HCT116 (cell line): ENCODE data around the gene RPH3AL. TPM values are rescaled to one million over a fixed set of nuclear protein-coding genes. Genes with fewer than 3 reads are reported as not detected.

Source experiments
- ATAC-seq: fragments of 200-7000 bp; cut with Tn5 transposase; 2 replicates; pipeline ENCODE4 v1.9.1; 2020; ENCODE audit warnings: mild to moderate bottlenecking, moderate library complexity
- BruUV-seq: library from RNA; stranded (reverse); fragments of 400-500 nt; replicated peaks from 2 replicates; lab custom pipeline; 2021; lab: Mats Ljungman, UMichigan
- CTCF ChIA-PET: fragments of 300-600 bp; sonication (Branson Sonifier 250); formaldehyde crosslinking; loops from one replicate; lab custom pipeline; 2021; ENCODE audit warnings: antibody characterized with exemption; lab: Charles Lee
- POLR2A ChIA-PET: fragments of 300-600, 350-600 bp; sonication (Branson Sonifier 250); formaldehyde crosslinking; loops from one replicate; lab custom pipeline; 2021; ENCODE audit warnings: antibody characterized with exemption; lab: Charles Lee
- RAD21 ChIA-PET, 2 experiments: fragments of 300-600 bp; sonication (Branson Sonifier 250); formaldehyde crosslinking; loops; one replicate each; lab custom pipeline; 2023; ENCODE audit warnings: low total read pairs in 2 of 2; ENCODE audit not compliant: uncharacterized antibody in 2 of 2, unreplicated experiment in 2 of 2, low non-redundant PET in 1 of 2; lab: Charles Lee
- DNase-seq: peaks from one replicate; pipeline ENCODE4 v3.0.0-alpha.2; 2010; ENCODE audit warnings: low read depth, low spot score
- H2AFZ ChIP-seq: fragments of 200-600 bp; shearing (Covaris generic), sonication (generic); 2 replicates; pipeline ENCODE4 v1.6.1; 2017; ENCODE audit warnings: low read depth, mixed run types, mixed read lengths, antibody characterized with exemption, low read length; ENCODE audit not compliant: poor library complexity, severe bottlenecking
- H3K27ac ChIP-seq: 2 replicates; pipeline ENCODE4 v1.5.1; 2012; ENCODE audit warnings: low read depth, low read length
- H3K27me3 ChIP-seq: fragments of 200-600 bp; sonication (generic); 2 replicates; pipeline ENCODE4 v1.6.1; 2016; ENCODE audit warnings: mixed run types, low read length, mixed read lengths; ENCODE audit not compliant: insufficient read depth
- H3K36me3 ChIP-seq, 2 experiments: fragments of 200-500 bp in 1 of 2; fragments of 200-600 bp in 1 of 2; sonication (Bioruptor generic) in 1 of 2; sonication (generic) in 1 of 2; 2 replicates each; pipeline versions ENCODE4 v1.5.1 to v1.6.1; 2014 to 2016; ENCODE audit warnings: low read length in 2 of 2, inconsistent platforms in 1 of 2, mixed read lengths in 1 of 2, mixed run types in 1 of 2; ENCODE audit not compliant: insufficient read depth in 2 of 2, control insufficient read depth in 1 of 2
- H3K4me1 ChIP-seq, 2 experiments: fragments of 200-600 bp in 1 of 2; sonication (generic) in 1 of 2; 2 replicates each; pipeline versions ENCODE4 v1.5.1 to v1.6.1; 2012 to 2017; ENCODE audit warnings: low read length in 2 of 2, inconsistent platforms in 1 of 2, mild to moderate bottlenecking in 1 of 2, mixed read lengths in 1 of 2, mixed run types in 1 of 2, moderate library complexity in 1 of 2; ENCODE audit not compliant: insufficient read depth in 2 of 2, control insufficient read depth in 1 of 2
- H3K4me2 ChIP-seq: fragments of 200-600 bp; sonication (generic); 2 replicates; pipeline ENCODE4 v1.6.1; 2017; ENCODE audit warnings: mixed run types, low read length, mixed read lengths
- H3K4me3 ChIP-seq, 2 experiments: fragments of 200-600 bp in 1 of 2; sonication (generic) in 1 of 2; replicated peaks in 1 of 2; 2 replicates each; pipeline ENCODE4 v1.5.1; 2011 to 2016; ENCODE audit warnings: low read length in 2 of 2, control low read depth in 1 of 2, low read depth in 1 of 2, mild to moderate bottlenecking in 1 of 2, mixed read lengths in 1 of 2, mixed run types in 1 of 2
- H3K79me2 ChIP-seq: fragments of 200-600 bp; sonication (generic); 2 replicates; pipeline ENCODE4 v1.6.1; 2017; ENCODE audit warnings: mild to moderate bottlenecking, mixed run types, low read length, moderate library complexity, mixed read lengths; ENCODE audit not compliant: insufficient read depth
- H3K9ac ChIP-seq: fragments of 200-600 bp; sonication (generic); 2 replicates; pipeline ENCODE4 v1.6.1; 2016; ENCODE audit warnings: low read length, mixed read lengths
- H3K9me2 ChIP-seq: fragments of 200-600 bp; sonication (generic), shearing (Covaris generic); 2 replicates; pipeline ENCODE4 v1.6.1; 2017; ENCODE audit warnings: mixed run types, mild to moderate bottlenecking, moderate library complexity; ENCODE audit not compliant: insufficient read depth
- H3K9me3 ChIP-seq, 2 experiments: fragments of 200-500 bp in 1 of 2; fragments of 200-600 bp in 1 of 2; sonication (Bioruptor generic) in 1 of 2; sonication (generic) in 1 of 2; 2 replicates each; pipeline ENCODE4 v1.6.1; 2014 to 2017; ENCODE audit warnings: low read length in 2 of 2, mixed read lengths in 2 of 2, inconsistent platforms in 1 of 2, low read depth in 1 of 2, mild to moderate bottlenecking in 1 of 2, mixed run types in 1 of 2, moderate library complexity in 1 of 2; ENCODE audit not compliant: control insufficient read depth in 1 of 2, insufficient read depth in 1 of 2
- H4K20me1 ChIP-seq: fragments of 200-600 bp; sonication (generic), shearing (Covaris generic); 2 replicates; pipeline ENCODE4 v1.6.1; 2017; ENCODE audit warnings: mixed run types, mild to moderate bottlenecking, moderate library complexity; ENCODE audit not compliant: insufficient read depth
- CEBPB ChIP-seq: IDR thresholded peaks from 2 replicates; pipeline ENCODE4 v1.6.1; 2012; ENCODE audit warnings: low read depth
- ELF1 ChIP-seq: IDR thresholded peaks from 2 replicates; pipeline ENCODE4 v1.6.1; 2012; ENCODE audit warnings: low read depth, borderline replicate concordance
- EZH2phosphoT487 ChIP-seq: fragments of 200-600 bp; IDR thresholded peaks from 2 replicates; pipeline ENCODE4 v1.6.1; 2018; ENCODE audit warnings: antibody characterized with exemption, borderline replicate concordance
- FOSL1 ChIP-seq: IDR thresholded peaks from 2 replicates; pipeline ENCODE4 v1.6.1; 2012; ENCODE audit warnings: low read depth
- SIN3A ChIP-seq: IDR thresholded peaks from 2 replicates; pipeline ENCODE4 v1.6.1; 2012; ENCODE audit warnings: low read depth
- SP1 ChIP-seq: IDR thresholded peaks from 2 replicates; pipeline ENCODE4 v1.6.1; 2012; ENCODE audit warnings: low read depth
- SRF ChIP-seq: IDR thresholded peaks from 2 replicates; pipeline ENCODE4 v1.6.1; 2012; ENCODE audit warnings: low read depth
- YY1 ChIP-seq: IDR thresholded peaks from 2 replicates; pipeline ENCODE4 v1.6.1; 2011; ENCODE audit warnings: low read length, low read depth, moderate library complexity, mild to moderate bottlenecking; ENCODE audit not compliant: insufficient replicate concordance; ENCODE audit errors: extremely low read depth
- intact Hi-C: fragments of 100-400 bp; cut with micrococcal nuclease; formaldehyde crosslinking; loops from 2 replicates; pipeline ENCODE4 v1.10.0; 2022
- total RNA-seq: library from RNA; stranded (reverse); gene quantifications from one replicate; pipeline ENCODE4 v1.2.1, GENCODE V29; 2021; ENCODE audit not compliant: unreplicated experiment
- TF ChIP-seq, protein P1 (sequence below): IDR thresholded peaks from 2 replicates; pipeline ENCODE4 v1.6.1; 2012
- TF ChIP-seq, protein P2 (sequence below), 3 experiments: fragments of 200-600 bp in 1 of 3; sonication (generic) in 1 of 3; IDR thresholded peaks in 2 of 3; conservative IDR thresholded peaks in 1 of 3; 2 replicates each; pipeline ENCODE4 v1.5.1; 2012 to 2017; ENCODE audit warnings: low read depth in 2 of 3, low read length in 2 of 3, antibody characterized with exemption in 1 of 3, borderline replicate concordance in 1 of 3, control low read depth in 1 of 3, mild to moderate bottlenecking in 1 of 3, mixed read lengths in 1 of 3, mixed run types in 1 of 3, moderate library complexity in 1 of 3; ENCODE audit not compliant: insufficient read depth in 1 of 3

The RPH3AL gene
- total RNA-seq, 1 experiment from 2014 or later: 17.0 TPM

DNA sequence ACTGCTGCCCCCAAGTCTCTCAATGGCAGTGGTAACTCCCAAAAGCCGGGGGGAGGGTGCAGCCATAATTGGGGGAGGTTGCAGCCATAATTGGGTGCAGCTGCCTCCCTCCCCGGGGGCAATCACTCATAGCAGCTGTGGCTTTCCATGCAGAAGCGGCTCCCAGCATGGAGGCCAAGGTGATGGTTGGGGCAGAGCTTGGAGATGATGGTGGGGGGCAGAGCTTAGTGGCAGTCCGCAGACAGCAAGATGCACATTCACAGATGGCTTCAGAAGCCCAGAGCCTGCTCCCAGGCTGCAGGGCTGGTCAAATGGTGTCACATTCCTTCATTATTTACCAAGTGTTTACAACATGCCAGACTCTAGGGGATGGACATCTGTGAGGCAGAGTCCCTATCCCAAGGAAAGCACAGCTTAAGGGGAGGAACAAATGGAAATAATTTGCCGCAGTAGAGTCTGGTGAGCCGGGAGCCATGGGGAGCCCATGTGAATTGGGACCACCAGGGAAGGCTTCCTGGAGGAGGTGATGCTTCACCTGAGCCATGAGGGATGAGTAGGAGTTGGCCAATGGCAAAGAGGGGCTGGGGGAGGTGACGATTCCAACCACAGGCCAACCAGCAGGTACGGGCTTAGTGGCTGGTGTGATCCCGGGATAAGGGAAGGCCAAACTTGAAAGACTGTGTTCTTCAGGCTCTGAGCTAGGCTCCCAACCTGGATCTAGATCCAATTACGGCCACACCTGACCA is 179.3 kb downstream of the RPH3AL start:
- Histone ChIP-seq H3K9me3 (no peaks in the 10 kb centered on the region), H3K9me2 (no peaks in the 10 kb centered on the region), H2AFZ (no peak overlapping the region), H3K27ac (no peak overlapping the region), H3K79me2 (peaks cover 6% of the 10 kb centered on the region; the same call in 1 of the 2 replicates), H4K20me1 (no peaks in the 10 kb centered on the region), H3K9ac (no peak overlapping the region), H3K4me3 (no peak overlapping the region), H3K36me3 (no peaks in the 10 kb centered on the region), H3K4me2 (no peak overlapping the region), H3K27me3 (no peaks in the 10 kb centered on the region), H3K4me1 (peaks cover 0 to 4% of the 10 kb centered on the region in 2 experiments; a peak in 1 of 4 replicates)
- DNase-seq (no peak), ATAC-seq (no peak)
- CTCF ChIA-PET: no interaction called here
- POLR2A ChIA-PET: no interaction called here
- TF ChIP-seq, protein P1, sequence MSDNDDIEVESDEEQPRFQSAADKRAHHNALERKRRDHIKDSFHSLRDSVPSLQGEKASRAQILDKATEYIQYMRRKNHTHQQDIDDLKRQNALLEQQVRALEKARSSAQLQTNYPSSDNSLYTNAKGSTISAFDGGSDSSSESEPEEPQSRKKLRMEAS: no peak
- TF ChIP-seq YY1 (no peak), ELF1 (no peak), SP1 (no peak), EZH2phosphoT487 (no peak), FOSL1 (no peak), CEBPB (no peak), SRF (no peak), SIN3A (no peak)
- TF ChIP-seq, protein P2, sequence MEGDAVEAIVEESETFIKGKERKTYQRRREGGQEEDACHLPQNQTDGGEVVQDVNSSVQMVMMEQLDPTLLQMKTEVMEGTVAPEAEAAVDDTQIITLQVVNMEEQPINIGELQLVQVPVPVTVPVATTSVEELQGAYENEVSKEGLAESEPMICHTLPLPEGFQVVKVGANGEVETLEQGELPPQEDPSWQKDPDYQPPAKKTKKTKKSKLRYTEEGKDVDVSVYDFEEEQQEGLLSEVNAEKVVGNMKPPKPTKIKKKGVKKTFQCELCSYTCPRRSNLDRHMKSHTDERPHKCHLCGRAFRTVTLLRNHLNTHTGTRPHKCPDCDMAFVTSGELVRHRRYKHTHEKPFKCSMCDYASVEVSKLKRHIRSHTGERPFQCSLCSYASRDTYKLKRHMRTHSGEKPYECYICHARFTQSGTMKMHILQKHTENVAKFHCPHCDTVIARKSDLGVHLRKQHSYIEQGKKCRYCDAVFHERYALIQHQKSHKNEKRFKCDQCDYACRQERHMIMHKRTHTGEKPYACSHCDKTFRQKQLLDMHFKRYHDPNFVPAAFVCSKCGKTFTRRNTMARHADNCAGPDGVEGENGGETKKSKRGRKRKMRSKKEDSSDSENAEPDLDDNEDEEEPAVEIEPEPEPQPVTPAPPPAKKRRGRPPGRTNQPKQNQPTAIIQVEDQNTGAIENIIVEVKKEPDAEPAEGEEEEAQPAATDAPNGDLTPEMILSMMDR (IDR thresholded peaks at IDR 0.05 in 2 of 3, conservative IDR thresholded peaks at IDR 0.05 in 1 of 3; ENCODE audit: borderline replicate concordance in 1 of 3, insufficient read depth in 1 of 3, low read depth in 2 of 3, low read length in 2 of 3): no peak
- intact Hi-C loops: no loop called here
- no TSS peak for BruUV-seq
- RAD21 ChIA-PET: no interaction called here
